Uterus (tissue), 2 donors: ENCODE results near the gene CLDN16.

Experiments used
- CTCF ChIP-seq, 4 experiments: fragments of 200-600 bp in 2 of 4; fragments of 450-650 bp in 2 of 4; sonication (generic) in 2 of 4; IDR thresholded peaks; one replicate each; pipeline ENCODE4 v1.5.1; 2016 to 2019; ENCODE audit warnings: antibody characterized with exemption in 4 of 4, mild to moderate bottlenecking in 2 of 4, moderate library complexity in 1 of 4
- POLR2A ChIP-seq, 2 donors: fragments of 450-650 bp; IDR thresholded peaks; one replicate each; pipeline ENCODE4 v1.6.1; 2016; ENCODE audit warnings: antibody characterized with exemption in 2 of 2, mild to moderate bottlenecking in 1 of 2, moderate library complexity in 1 of 2

DNA sequence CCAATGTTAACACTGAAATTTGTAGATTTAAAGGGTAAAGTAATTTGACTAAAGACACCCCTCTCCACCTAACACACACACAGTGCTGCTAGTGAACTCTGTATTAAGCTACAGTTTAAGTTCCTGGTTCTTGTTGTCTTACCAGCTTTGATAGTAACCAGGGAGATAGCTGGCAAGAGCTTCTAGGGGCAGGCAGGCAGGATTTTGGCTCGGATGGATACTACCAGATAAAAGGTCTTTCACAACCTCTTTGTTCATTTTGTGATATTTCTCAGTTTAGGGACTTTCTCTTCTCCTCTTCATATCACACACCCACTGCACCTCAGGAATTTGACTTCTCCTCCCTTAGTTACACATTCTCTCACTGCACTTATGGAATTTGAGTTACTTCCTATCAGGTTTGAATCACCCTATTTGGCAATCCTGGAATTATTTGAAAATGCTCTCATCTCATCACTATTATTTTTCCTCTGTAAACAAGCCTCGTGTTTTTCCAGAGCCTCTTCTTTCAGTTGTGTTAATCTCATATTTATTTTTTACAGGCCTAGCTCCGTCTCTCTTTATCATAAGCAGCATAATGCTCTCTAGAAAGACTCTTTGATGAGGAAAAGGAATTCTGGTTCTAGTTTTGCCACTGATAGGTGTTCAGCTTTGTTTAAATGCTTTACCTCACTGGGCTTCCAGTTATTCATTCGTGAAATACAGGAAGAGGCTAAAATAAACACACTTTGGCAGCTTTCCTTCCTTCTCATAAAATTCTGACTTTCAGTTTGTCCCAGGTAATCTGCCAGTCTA is 42.7 kb upstream of the CLDN16 start:
- TF ChIP-seq CTCF (IDR thresholded peaks at IDR 0.05) (no peak), POLR2A (IDR thresholded peaks at IDR 0.05) (no peak)
